ENCODE measurements around the gene MYRF.
A peak's percentile ranks its signal among the peaks of the same experiment; 100 is the strongest.

Gene MYRF

DNA sequence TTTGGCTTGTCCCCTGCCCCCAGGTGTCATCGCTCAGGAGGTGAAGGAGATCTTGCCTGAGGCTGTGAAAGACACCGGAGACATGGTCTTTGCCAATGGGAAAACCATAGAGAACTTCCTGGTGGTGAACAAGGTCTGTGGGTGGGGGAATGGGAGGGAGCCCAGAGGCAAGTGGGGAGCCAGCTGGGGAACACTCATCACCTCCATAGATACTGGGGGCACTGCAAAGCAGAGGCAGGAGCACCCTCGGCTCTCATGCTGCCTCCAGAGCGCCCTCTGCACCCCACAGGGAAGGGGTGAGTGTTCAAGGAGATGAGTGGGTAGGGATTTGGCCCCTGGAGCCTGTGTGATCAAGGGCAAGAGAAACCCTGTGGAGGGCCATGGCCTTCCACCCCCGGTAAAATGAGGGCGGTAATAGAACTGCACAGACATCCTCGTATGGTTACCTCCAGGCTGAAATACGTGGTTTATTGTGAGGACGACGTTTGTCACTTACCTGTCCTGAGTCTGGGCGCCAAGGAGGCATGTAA, 26.0 kb downstream of the MYRF start:
- DNase-seq = no peak

DNA sequence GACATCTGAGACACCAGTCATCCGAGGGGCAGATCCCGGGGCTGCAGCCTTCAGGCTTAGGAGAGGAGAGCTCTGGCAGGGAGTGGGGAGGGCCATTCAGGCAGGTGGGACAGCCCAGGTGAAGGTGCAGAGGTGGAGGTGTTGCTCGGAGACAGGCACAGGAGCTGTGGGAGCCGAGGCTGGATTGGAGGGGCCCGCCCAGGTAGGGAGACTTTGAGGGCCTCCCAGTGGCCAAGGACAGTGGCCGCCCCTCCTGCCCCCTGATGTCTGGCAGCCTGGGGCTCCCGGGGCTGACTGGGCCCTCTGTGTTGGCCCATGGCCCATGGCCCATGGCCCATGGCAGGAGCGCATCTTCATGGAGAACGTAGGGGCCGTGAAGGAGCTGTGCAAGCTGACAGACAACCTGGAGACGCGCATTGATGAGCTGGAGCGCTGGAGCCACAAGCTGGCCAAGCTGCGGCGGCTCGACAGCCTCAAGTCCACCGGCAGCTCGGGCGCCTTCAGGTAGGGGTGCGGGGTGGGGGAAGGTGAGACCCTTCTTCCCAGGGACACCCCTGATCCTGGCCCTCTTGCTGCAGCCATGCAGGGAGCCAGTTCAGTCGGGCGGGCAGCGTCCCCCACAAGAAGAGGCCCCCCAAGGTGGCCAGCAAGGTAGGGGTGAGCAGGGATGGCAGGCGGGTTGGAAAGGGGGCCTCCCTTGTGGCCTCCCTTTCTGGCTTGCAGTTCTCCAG, 26.6 kb downstream of the MYRF start:
- no peak for DNase-seq

DNA sequence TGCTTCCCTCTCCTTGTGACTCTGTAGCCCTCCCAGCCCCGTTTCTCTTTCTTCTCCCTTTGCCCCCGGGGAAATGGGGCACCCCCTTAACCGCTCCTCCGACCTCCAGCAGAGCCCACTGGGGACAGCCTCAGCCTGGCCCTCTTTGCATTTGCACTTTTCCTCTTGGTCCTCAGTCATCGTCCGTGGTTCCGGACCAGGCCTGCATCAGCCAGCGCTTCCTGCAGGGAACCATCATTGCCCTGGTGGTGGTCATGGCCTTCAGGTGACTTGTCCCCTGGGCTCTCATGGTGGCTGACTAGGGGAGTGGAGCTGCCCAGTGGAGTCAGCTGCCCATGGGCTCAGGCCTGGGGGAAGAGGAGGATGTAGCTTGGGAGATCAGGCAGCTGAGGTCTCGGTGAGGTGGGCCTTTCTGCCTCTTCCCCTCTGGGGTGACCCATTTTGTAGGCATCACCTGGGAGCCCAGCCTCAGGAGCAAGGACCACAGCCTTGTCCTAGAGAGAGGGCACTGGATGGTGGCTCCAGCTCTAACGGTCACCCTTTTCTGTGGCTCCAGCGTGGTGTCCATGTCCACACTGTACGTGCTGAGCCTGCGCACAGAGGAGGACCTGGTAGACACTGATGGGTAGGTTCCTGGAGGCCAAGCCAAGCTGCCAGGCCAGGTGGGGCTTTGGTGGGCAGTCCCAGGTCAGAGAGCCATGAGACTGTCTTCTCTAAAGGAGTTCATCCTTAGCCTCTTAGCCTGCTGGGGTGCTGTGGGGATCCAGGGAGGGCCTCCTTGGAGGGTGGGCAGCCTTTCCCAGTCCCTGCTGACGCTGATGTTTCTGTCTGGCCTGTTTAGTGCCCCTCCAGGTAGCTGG, 27.5 kb downstream of the MYRF start:
- DNase-seq = no peak

DNA sequence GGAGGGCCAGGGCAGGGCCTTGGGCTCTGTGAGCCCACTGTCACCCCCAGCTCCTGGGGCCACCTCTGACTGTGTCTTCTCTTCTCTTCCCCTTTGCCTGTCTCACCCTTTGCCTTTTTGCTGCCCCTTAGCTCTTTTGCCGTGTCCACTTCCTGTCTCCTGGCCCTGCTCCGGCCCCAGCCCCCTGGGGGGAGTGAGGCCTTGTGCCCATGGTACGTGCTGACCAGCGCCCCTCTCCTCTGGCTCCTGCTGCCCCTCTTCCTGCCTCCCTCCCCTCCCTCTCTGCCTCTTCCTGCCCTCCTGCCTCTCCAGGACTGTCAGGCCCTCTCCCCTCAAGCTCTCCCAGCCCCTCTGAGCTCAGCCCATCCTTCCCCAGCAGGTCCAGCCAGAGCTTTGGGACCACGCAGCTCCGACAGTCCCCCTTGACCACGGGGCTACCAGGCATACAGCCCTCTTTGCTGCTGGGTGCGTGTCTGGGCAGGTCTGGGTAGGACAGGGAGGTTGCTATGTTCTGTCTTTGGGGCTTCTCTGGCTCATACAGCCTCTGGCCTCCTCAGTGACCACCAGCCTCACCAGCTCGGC, 28.2 kb downstream of the MYRF start:
- DNase-seq = no peak

DNA sequence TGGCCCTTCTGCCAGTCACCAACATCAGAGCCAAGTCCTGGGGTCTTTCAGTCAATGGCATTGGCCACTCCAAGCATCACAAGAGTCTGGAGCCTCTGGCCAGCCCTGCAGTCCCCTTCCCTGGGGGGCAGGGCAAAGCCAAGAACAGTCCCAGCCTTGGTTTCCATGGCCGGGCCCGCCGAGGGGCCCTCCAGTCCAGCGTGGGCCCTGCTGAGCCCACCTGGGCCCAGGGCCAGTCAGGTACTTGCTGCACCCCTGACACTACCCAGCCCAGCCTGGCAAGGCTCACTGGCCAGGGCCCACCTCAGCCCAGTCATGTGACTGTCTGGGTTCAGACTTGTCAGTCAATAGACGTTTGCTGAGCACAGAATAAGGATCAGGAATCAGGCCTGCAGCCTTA, 29.1 kb downstream of the MYRF start:
- no peak for DNase-seq

DNA sequence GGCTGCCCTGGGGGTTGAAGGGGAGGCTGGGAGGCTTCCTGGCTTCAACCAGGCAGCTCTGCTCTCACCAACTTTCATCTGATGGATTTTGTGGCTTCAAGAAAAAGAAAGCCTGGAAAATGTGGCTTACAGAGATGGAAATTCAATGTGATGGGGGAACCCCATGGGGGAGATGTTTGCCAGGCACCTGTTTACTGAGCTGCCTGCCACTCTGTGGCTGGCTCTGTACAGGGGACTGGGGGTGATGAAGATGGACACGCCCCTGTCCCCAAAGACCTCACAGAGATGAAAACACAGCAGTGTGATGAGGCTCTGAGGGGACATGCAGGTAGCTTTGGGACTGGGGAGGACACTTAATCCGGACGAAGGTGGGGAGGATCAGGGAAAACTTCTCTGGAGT, 29.9 kb downstream of the MYRF start:
- DNase-seq = no peak

DNA sequence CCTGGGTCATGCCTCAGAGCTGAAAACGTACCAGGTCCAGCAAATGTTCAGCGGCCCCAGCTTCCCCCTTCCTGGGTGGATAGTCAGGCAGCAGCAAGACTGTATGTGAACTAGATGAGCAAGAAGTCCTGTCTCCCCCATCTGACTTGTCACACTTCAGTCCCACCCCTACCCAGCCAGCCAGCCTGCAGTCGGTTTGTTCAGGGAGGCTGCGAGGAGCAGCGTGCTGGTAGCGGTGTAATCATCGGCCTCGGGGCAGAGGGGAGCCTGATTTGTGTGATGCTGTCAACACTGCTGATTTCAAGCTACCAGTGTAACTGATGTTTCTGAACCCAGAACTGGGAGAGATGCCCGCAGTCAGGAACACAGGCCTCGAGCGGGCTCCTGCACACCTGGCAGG, 30.4 kb downstream of the MYRF start:
- DNase-seq = no peak

DNA sequence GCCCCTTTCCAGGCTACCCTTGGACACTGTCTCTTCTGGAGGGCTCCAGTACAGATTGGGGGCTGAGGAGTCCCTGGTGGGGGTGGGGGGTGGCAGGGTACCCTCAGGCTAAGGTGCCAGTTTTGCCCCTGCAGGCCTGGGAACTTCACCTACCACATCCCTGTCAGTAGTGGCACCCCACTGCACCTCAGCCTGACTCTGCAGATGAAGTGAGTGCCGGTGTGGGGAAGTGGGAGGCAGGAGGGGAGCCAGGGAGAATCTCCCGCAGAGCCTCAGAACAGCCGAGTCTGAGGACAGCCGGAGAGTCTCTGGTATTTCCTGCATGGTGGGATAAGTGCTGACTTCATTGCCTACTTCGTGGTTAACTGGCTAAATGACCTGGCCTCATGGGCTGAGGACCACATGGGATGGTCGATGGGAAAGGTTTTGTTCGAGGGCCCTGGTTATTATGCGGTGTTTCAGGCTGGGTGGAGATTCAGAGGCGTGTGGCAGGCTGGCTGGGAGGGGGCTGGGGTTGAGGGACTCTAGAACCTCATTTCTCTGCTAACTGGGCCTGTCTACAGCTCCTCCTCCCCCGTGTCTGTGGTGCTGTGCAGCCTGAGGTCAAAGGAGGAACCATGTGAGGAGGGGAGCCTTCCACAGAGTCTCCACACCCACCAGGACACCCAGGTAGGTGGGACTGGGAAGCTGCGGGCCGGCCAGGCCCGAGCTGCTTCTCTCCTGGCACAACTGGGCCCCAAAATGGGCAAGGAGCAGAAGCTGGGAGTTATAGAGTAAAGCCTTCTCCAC, 31.5 kb downstream of the MYRF start:
- DNase-seq = no peak

DNA sequence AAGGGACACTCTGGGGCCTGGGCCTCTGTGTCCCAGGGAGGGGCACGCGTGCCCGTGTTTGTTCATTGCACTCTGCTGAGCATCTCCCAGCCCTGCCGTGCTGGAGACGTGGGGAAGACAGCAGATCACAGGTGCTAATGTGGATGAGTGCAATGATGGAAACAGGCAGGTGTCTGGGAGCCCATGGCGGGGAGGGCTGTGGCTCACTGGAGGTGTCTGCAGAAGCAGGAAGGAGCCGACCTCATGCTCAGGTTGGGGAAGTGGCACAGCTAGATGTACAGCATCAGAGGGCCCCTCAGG, 32.0 kb downstream of the MYRF start:
- DNase-seq = no peak

DNA sequence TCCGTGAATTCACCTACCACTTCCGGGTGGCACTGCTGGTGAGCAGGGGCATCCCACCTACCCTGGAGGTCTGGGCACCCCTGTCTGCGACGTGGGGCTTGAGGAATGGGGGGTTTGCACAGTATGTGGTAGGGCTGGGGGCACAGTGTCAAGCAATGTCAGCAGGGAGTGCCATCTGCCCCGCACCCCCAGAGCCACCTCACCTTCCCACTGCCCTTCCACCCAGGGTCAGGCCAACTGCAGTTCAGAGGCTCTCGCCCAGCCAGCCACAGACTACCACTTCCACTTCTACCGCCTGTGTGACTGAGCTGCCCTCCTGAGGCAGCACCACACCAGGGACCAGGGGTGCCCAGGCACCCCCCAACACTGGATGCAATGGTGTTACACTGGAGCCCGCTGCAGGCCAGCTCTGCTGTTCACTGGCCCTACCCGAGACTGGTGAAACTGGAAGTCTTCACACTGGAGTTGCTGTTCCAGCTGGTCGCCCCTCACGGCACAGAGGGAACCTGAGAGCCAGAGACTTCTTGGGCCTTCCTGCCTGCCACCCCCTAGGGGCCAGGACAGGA, 33.5 kb downstream of the MYRF start:
- DNase-seq = no peak

DNA sequence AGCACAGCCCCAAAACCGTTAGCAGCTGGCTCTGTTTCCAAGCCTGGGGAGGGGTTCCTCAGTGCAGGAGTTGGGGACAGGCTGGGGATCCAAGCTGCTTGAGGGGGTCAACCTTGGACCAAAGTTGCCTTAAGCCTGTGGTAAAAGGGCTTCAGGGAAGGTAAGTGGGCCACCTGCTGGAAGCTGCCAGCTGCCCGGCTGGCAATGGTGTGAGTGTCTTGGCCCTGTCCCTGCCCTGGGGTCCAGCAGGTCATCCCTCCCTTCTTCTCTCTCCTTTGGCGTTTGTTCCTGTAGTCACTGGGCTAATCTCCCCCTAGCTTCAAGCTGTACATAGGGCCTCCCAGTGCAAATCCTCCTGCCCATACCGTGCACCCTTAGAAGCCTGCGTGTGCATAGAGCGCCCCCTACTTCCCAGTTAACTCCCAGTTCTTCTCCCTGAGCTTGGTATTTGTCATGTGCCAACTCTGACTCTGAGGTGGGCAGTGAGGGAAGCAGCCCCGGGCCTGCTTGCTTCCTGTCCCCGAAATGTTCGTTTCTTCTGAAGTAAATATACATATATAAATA, 35.6 kb downstream of the MYRF start:
- no peak for DNase-seq

DNA sequence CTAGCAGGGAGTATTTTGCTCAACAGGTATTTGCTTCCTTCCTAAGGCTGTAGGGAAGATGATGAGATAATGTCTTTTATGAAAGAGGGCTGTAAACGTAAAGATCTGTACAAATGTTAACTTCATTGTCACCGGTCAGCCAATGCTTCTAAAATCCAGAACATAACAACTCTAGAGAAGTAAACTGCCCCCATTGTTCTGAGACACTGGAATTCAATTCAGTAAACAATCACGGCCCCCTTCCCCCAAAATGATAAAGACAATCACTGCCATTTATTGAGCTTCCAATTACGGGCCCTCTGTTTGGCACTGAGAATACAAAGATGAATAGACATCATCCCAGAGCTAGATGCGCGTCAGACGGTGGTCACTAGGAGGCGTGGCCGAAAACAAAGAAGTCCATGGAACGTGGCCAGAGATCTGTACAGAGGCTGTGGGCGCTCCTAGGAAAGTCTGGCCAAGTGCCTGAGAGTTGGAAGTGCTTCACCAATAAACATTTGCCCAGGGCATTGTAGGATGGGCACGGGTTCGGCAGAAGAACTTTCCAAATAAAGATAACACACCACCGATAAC, 39.4 kb downstream of the MYRF start:
- DNase-seq = peak; percentile 82

DNA sequence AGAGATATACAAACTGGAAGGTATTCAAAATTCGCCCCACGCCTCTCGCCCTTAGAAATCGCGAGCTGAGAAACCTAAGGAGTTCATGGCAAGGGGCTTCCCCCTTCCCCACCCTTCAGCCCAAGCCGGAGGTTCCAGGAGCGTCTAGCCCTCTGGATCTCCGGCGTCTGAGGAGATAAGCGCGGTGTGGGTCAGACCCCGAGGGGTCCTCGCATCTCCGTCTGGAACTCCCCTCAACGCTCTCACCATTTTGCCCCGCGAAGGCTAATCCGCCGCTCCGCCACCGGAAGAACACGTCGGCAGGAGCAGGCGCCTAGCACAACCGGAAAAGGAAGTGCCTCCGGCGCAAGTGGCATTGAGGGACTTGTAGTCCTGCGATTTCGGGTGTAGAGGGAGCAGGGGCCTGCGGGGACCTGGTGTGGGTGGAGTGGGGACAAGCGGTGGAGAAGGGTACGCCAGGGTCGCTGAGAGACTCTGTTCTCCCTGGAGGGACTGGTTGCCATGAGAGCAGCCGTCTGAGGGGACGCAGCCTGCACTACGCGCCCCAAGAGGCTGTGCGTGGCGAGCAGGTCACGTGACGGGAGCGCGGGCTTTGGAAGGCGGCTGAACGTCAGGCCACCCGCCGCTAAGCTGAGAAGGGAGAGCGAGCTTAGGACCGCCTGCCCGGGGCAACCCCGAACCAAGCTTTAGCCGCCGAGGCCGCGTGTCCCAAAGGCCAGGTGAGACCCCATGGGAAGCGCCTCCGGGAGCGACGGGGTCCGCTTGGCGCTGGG, 40.1 kb downstream of the MYRF start, which contains the start of the genes FEN1 and TMEM258:
TSS of gene FEN1 (plus strand) at position 602 of the 773 bp plus-strand sequence. CDS start 2,451 bp downstream, outside the sequence.
TSS of gene TMEM258 (minus strand) at position 290 of the 773 bp plus-strand sequence. CDS start at position 249, 41 bp downstream.
- peak; percentile 72 for DNase-seq

DNA sequence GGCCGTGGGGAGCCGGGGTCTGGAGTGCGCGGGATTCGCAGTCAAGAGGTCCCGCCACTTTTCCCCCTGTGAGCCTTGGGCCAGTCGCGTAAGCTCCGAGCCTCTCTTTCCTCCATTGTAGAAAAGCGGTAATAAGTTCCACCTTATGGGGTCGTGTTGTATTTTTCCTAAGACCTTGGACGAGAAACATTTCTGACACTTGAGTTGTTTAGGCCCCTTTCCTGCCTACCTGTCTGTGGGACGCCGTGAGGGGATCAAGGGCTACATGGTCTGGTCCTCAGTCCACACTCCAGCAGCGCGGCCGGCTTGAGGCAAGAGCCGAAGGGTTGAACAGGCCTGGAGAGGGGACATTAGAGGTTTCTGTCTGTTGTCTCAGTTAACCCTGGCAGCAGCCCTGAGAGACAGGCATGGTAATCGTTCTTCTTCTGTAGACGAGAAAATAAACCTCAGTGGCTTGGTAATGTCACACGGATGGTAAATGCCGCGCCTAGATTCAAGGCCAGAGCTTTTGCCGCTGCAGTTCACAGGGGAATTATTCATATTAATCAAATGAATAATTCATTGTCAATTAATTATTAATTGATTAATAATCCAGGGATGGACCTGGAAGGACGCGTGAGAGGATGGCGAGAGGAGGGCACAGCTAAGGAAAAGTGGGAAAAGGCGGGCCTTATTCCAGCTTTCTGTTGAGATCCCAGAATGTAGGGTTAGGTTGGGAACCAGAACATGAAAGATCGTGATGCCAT, 40.8 kb downstream of the MYRF start:
- no peak for DNase-seq

DNA sequence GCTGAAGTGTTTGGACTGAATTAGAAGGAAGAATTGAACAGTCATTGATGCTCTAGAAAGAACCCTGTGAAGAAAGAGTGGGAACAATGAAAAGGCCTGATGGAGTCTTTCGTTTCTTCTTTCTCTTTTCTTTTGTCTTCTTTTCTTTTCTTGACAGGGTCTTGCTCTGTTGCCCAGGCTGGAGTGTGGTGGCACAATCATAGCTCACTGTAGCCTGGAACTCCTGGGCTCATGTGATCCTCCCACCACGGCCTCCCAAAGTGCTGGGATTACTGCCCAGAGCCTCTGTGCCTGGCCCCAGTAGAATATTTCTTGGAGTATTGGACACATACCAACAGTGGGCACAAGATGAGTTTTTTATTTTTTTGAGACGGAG, 41.4 kb downstream of the MYRF start:
- no peak for DNase-seq

DNA sequence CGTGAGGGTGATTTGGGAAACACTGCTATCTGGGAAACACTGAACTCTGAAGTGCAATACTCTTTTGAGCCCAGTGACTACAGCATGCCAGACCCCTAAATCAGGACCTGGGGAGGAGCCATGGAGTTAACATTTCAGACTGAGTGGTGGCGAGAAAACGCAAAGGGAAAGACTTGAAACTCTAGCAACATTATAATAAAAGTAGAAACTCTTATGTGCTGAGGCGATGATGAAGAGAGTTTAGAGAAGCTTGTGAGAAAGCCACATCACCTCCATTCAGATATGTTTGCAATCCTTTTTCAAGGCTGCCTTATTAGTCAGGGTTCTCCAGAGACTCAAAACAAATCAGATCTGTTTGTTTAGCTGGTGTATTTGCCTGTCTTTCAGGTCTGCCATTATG, 42.1 kb downstream of the MYRF start:
- no peak for DNase-seq

DNA sequence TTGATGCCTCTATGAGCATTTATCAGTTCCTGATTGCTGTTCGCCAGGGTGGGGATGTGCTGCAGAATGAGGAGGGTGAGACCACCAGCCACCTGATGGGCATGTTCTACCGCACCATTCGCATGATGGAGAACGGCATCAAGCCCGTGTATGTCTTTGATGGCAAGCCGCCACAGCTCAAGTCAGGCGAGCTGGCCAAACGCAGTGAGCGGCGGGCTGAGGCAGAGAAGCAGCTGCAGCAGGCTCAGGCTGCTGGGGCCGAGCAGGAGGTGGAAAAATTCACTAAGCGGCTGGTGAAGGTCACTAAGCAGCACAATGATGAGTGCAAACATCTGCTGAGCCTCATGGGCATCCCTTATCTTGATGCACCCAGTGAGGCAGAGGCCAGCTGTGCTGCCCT, 43.0 kb downstream of the MYRF start:
- no peak for DNase-seq

DNA sequence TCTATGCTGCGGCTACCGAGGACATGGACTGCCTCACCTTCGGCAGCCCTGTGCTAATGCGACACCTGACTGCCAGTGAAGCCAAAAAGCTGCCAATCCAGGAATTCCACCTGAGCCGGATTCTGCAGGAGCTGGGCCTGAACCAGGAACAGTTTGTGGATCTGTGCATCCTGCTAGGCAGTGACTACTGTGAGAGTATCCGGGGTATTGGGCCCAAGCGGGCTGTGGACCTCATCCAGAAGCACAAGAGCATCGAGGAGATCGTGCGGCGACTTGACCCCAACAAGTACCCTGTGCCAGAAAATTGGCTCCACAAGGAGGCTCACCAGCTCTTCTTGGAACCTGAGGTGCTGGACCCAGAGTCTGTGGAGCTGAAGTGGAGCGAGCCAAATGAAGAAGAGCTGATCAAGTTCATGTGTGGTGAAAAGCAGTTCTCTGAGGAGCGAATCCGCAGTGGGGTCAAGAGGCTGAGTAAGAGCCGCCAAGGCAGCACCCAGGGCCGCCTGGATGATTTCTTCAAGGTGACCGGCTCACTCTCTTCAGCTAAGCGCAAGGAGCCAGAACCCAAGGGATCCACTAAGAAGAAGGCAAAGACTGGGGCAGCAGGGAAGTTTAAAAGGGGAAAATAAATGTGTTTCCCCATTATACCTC, 43.6 kb downstream of the MYRF start:
- no peak for DNase-seq

DNA sequence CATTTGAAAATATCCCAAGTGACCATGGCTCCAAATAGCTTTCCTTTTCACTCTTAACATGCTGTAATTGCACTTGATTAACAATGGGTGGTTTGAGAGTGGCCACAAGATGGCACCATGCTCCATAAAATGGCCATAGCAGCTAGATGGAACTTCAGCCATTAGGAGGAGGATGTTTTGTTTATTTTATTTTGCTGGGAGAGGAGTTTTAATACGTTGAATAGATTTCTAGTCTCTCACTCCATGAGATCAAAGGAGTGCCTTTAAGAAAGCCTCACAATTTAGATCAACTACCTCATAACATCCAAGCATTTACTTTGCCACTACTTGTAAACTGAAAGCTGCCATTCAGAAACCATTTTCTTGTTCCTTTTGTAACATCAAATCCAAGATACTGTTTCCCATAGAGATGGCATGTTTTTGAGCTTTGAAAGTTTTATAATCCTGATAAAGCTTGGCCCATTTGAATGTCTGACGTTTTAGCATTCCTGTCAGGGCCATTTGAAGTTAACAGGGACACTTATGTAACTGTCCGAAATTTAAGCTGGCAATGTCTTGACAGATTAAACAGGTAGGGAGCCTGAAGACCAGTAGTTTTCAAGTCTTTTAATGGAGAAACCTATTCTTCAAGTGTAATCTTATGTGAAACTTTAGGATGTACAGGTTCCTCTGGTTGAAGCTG, 45.0 kb downstream of the MYRF start:
- peak; percentile 61 for DNase-seq
